Type B pancreatic cell (in vitro differentiated cells): ENCODE data around the gene ARSK. TPM values are rescaled to one million over a fixed set of nuclear protein-coding genes. Genes with fewer than 3 reads are reported as not detected.
"Not testable (repeated sequence)": the region's sequence is repeated elsewhere in the genome, so short reads cannot be mapped to it uniquely, and the experiment has no call there.

Experiments
- DNase-seq: peaks from one replicate; pipeline ENCODE4 v3.0.0; 2021; ENCODE audit warnings: mixed read lengths; ENCODE audit not compliant: unreplicated experiment; ENCODE audit errors: extremely low spot score
- H3K27ac Mint-ChIP-seq: 2 replicates; pipeline ENCODE4 v1.8.0; 2021; ENCODE audit warnings: mild to moderate bottlenecking, mixed read lengths
- H3K27me3 Mint-ChIP-seq: 2 replicates; pipeline ENCODE4 v1.8.0; 2021; ENCODE audit warnings: mixed read lengths
- H3K36me3 Mint-ChIP-seq: 2 replicates; pipeline ENCODE4 v1.8.0; 2021; ENCODE audit warnings: mixed read lengths
- H3K4me1 Mint-ChIP-seq: one replicate; pipeline ENCODE4 v1.8.0; 2021; ENCODE audit warnings: mixed read lengths; ENCODE audit not compliant: unreplicated experiment
- H3K4me3 Mint-ChIP-seq: 2 replicates; pipeline ENCODE4 v1.8.0; 2021; ENCODE audit warnings: mild to moderate bottlenecking, mixed read lengths
- H3K9me3 Mint-ChIP-seq: 2 replicates; pipeline ENCODE4 v1.8.0; 2021; ENCODE audit warnings: mixed read lengths
- total RNA-seq: library from RNA; stranded (reverse); gene quantifications from 2 replicates; pipeline ENCODE4 v1.2.1, GENCODE V29; 2021; ENCODE audit warnings: low replicate concordance
- TF ChIP-seq, protein P1 (sequence below): fragments of 200-600 bp; sonication (generic); conservative IDR thresholded peaks from 2 replicates; pipeline ENCODE4 v1.5.0; 2021; ENCODE audit warnings: antibody characterized with exemption, mild to moderate bottlenecking

ARSK gene
- total RNA-seq, 1 donor from 2014 or later = 9.1 TPM

DNA sequence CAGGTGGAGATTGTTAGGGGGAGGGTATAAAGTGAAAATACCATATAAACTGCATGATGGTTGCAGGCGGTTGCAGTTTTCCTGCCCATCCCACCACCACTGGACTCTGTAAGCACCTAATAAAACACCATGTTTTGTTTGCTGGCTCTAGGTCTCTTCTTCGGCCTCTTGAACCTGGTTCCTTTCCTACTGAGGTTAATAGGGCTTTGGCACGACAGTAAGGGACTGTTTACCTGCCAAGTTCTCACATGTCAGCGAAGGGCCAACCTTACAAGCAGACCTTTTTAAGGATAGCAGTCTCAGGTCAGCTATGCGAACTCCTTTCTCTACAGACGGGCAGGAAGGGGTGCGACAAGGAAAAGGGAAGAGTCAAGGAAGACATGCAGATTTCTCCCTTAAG lies 88.3 kb downstream of the ARSK start:
- H3K36me3 Mint-ChIP-seq = no peaks in the 10 kb centered on the region
- H3K27ac Mint-ChIP-seq = no peak overlapping the region
- H3K4me1 Mint-ChIP-seq = peaks cover 5% of the 10 kb centered on the region
- H3K27me3 Mint-ChIP-seq = peaks cover 5% of the 10 kb centered on the region
- no peaks in the 10 kb centered on the region for H3K9me3 Mint-ChIP-seq
- TF ChIP-seq, protein P1, sequence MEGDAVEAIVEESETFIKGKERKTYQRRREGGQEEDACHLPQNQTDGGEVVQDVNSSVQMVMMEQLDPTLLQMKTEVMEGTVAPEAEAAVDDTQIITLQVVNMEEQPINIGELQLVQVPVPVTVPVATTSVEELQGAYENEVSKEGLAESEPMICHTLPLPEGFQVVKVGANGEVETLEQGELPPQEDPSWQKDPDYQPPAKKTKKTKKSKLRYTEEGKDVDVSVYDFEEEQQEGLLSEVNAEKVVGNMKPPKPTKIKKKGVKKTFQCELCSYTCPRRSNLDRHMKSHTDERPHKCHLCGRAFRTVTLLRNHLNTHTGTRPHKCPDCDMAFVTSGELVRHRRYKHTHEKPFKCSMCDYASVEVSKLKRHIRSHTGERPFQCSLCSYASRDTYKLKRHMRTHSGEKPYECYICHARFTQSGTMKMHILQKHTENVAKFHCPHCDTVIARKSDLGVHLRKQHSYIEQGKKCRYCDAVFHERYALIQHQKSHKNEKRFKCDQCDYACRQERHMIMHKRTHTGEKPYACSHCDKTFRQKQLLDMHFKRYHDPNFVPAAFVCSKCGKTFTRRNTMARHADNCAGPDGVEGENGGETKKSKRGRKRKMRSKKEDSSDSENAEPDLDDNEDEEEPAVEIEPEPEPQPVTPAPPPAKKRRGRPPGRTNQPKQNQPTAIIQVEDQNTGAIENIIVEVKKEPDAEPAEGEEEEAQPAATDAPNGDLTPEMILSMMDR = no peak
- no peak overlapping the region for H3K4me3 Mint-ChIP-seq
- DNase-seq = no peak

- H3K36me3 Mint-ChIP-seq = no peaks in the 10 kb centered on the region
- no peaks in the 10 kb centered on the region for H3K27me3 Mint-ChIP-seq
- no peak overlapping the region for H3K4me3 Mint-ChIP-seq
- peak overlapping the region; percentile 3 for H3K27ac Mint-ChIP-seq
- TF ChIP-seq, protein P1 = peak; percentile 78
- no peaks in the 10 kb centered on the region for H3K9me3 Mint-ChIP-seq
- peaks cover 5% of the 10 kb centered on the region for H3K4me1 Mint-ChIP-seq
- DNase-seq = no peak
These were observed 89.6 kb downstream of the ARSK start for GRCh38 chr5:95644351-95645042.

GRCh38 chr5:95646226-95646568 lies 91.3 kb downstream of the ARSK start:
- peak overlapping the region; percentile 90 for H3K27ac Mint-ChIP-seq
- H3K36me3 Mint-ChIP-seq = not testable (repeated sequence)

GRCh38 chr5:95646569-95647431 lies 91.9 kb downstream of the ARSK start, which contains the start of gene RFESD:
Gene RFESD (plus strand): TSS chr5:95646777. CDS start chr5:95652272, 5,495 bp downstream.
- Mint-ChIP-seq H3K4me3 (peak within 1 kb of the TSS; percentile 86), H3K9me3 (no peaks in the 10 kb centered on the region), H3K4me1 (peaks cover 5% of the 10 kb centered on the region), H3K27me3 (no peaks in the 10 kb centered on the region), H3K36me3 (no peaks in the 10 kb centered on the region), H3K27ac (peak within 1 kb of the TSS; percentile 90)
- TF ChIP-seq, protein P1 = peak; percentile 36
- DNase-seq = peak; percentile 96

More at GRCh38 chr5:95646226-95646568, 91.3 kb downstream of the ARSK start:
- H3K9me3 Mint-ChIP-seq, DNase-seq, H3K27me3 Mint-ChIP-seq, H3K4me1 Mint-ChIP-seq: not testable (repeated sequence)
- peak overlapping the region; percentile 86 for H3K4me3 Mint-ChIP-seq

GRCh38 chr5:95647886-95648860 lies 93.3 kb downstream of the ARSK start:
- H3K27me3 Mint-ChIP-seq = no peaks in the 10 kb centered on the region
- H3K4me3 Mint-ChIP-seq = no peak overlapping the region
- no peak for DNase-seq
- H3K36me3 Mint-ChIP-seq = no peaks in the 10 kb centered on the region
- TF ChIP-seq, protein P1 = no peak
- H3K4me1 Mint-ChIP-seq = peaks cover 5% of the 10 kb centered on the region
- H3K27ac Mint-ChIP-seq = no peak overlapping the region
- H3K9me3 Mint-ChIP-seq = no peaks in the 10 kb centered on the region
